Spleen (tissue), 7 donors: ENCODE measurements around the gene BLZF1.

Experiments
- POLR2A ChIP-seq, 3 donors: fragments of 450-650 bp; IDR thresholded peaks; one replicate each; pipeline ENCODE4 v1.5.1; 2017; ENCODE audit warnings: antibody characterized with exemption in 3 of 3, mild to moderate bottlenecking in 1 of 3
- TF ChIP-seq, protein P1 (sequence below), 11 experiments: fragments of 200-600 bp in 7 of 11; fragments of 450-650 bp in 4 of 11; sonication (generic) in 4 of 11; IDR thresholded peaks in 8 of 11; conservative IDR thresholded peaks in 3 of 11; 1 replicate in 7 of 11; 2 replicates in 4 of 11; pipeline versions ENCODE4 v1.4.0 to v1.8.0; 2016 to 2021; ENCODE audit warnings: antibody characterized with exemption in 11 of 11, inconsistent platforms in 4 of 11, mild to moderate bottlenecking in 1 of 11
- donor health status: DM: no; HTN: no; CAD: no; lungs with moderate emphysema.
- donor health status: DM: no; HTN: no; CAD: no.
- donor health status: DM: no; HTN: no; CAD: no.

DNA sequence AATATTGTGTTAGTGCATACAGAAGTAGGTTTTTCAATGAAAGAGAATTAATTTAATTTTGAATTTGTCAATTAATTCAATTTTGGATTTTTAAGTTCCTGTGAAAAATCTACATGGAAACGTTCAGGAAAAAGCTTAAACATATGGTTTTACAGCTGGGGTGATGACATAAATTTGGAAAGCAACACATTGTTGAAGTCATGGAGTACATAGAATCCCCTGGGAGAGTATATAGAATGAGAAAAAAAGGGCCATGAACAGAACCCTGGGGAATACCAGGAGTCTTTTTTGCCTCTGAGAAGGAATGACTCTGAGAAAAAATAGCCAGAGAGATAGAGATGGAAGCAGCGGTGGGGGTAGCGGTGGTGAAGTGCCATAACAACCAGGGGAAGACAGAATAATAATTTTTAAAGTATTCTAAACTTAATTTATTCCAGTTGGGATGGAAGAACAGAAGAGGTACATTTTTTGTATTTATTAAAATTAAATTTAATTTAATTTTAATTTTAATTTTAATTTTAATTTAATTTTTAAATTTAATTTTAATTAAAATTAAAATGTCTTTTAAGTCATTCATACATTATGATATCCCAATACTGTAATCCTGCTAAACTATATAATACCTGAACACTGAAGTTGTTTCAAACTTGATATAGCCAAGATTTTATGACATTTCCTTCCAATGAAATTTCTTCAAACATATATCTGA is 49.3 kb upstream of the BLZF1 start:
- TF ChIP-seq, protein P1, sequence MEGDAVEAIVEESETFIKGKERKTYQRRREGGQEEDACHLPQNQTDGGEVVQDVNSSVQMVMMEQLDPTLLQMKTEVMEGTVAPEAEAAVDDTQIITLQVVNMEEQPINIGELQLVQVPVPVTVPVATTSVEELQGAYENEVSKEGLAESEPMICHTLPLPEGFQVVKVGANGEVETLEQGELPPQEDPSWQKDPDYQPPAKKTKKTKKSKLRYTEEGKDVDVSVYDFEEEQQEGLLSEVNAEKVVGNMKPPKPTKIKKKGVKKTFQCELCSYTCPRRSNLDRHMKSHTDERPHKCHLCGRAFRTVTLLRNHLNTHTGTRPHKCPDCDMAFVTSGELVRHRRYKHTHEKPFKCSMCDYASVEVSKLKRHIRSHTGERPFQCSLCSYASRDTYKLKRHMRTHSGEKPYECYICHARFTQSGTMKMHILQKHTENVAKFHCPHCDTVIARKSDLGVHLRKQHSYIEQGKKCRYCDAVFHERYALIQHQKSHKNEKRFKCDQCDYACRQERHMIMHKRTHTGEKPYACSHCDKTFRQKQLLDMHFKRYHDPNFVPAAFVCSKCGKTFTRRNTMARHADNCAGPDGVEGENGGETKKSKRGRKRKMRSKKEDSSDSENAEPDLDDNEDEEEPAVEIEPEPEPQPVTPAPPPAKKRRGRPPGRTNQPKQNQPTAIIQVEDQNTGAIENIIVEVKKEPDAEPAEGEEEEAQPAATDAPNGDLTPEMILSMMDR (IDR thresholded peaks at IDR 0.05 in 8 of 11, conservative IDR thresholded peaks at IDR 0.05 in 3 of 11): no peak
- no peak for TF ChIP-seq POLR2A (IDR thresholded peaks at IDR 0.05)
